OCI-LY3 (cell line): Measurements from ENCODE around the gene KCNC2.

Experiments used
- H2AFZ ChIP-seq: fragments of 200-600, 300-600 bp; shearing (Covaris generic); 2 replicates; pipeline ENCODE4 v1.6.0; 2014; ENCODE audit warnings: antibody characterized with exemption, low read depth, low read length
- H3K27ac ChIP-seq: fragments of 200-600, 300-600 bp; sonication (generic); 2 replicates; pipeline ENCODE4 v1.5.1; 2014; ENCODE audit warnings: mild to moderate bottlenecking, low read length, moderate library complexity, mixed read lengths
- H3K27me3 ChIP-seq: fragments of 200-600, 300-600 bp; sonication (generic); 2 replicates; pipeline ENCODE4 v1.6.1; 2014; ENCODE audit warnings: low read depth, low read length, mixed read lengths
- H3K36me3 ChIP-seq: fragments of 200-600, 300-600 bp; sonication (generic); replicated peaks from 2 replicates; pipeline ENCODE3; 2014; ENCODE audit warnings: low read depth, low read length, mixed read lengths
- H3K4me1 ChIP-seq: fragments of 300-600, 200-600 bp; sonication (generic); 2 replicates; pipeline ENCODE4 v1.6.1; 2014; ENCODE audit warnings: low read length, mixed read lengths
- H3K4me2 ChIP-seq: fragments of 200-600, 300-600 bp; sonication (generic); 2 replicates; pipeline ENCODE4 v1.6.1; 2014; ENCODE audit warnings: low read length, mixed read lengths
- H3K4me3 ChIP-seq: fragments of 300-600, 200-600 bp; sonication (generic); 2 replicates; pipeline ENCODE4 v1.5.1; 2014; ENCODE audit warnings: antibody characterized with exemption, mild to moderate bottlenecking, low read length, moderate library complexity
- H3K79me2 ChIP-seq: fragments of 300-600, 200-600 bp; shearing (Covaris generic); 2 replicates; pipeline ENCODE4 v1.6.1; 2014; ENCODE audit warnings: mild to moderate bottlenecking, low read length, mixed read lengths
- H3K9ac ChIP-seq: fragments of 300-600, 200-600 bp; shearing (Covaris generic); 2 replicates; pipeline ENCODE4 v1.6.0; 2014; ENCODE audit warnings: mild to moderate bottlenecking, low read length, moderate library complexity
- H3K9me3 ChIP-seq: fragments of 200-600, 300-600 bp; shearing (Covaris generic); 2 replicates; pipeline ENCODE4 v1.6.1; 2014; ENCODE audit warnings: low read length, mixed read lengths; ENCODE audit not compliant: insufficient read depth
- H4K20me1 ChIP-seq: fragments of 200-600, 300-600 bp; sonication (generic); 2 replicates; pipeline ENCODE4 v1.6.1; 2016; ENCODE audit warnings: low read length, mixed read lengths; ENCODE audit not compliant: insufficient read depth
- EZH2phosphoT487 ChIP-seq: fragments of 200-600 bp; shearing (Covaris generic); IDR thresholded peaks from 2 replicates; pipeline ENCODE4 v1.6.1; 2018; ENCODE audit warnings: antibody characterized with exemption, mixed run types, low read depth
- TF ChIP-seq, protein P1 (sequence below): fragments of 200-600, 300-600 bp; sonication (generic); IDR thresholded peaks from 2 replicates; pipeline ENCODE4 v1.5.1; 2014; ENCODE audit warnings: antibody characterized with exemption, low read length, low read depth

KCNC2 gene

DNA sequence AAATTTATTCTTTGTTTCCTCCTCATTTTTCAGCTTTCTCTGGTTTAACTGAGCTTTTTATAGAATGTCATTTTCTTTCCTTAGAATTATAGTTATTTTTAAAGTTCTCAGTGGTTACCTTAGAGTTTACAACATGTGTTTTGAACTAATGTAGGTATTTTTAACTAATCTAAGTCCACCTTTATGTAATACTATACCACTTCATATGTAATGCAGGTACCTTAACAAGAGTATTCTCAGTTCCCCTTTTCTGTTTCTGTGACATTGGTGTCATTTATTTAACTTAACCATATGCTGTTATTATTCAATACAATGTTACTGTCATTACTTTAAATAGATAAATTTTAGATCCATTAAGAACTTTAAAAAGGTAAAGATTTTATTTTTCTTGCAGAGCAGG is 30.3 kb upstream of the KCNC2 start:
- Histone ChIP-seq H3K4me1 (no peaks in the 10 kb centered on the region), H3K36me3 (no peaks in the 10 kb centered on the region), H3K4me2 (no peak overlapping the region), H4K20me1 (no peaks in the 10 kb centered on the region), H3K27ac (no peak overlapping the region), H3K9me3 (no peaks in the 10 kb centered on the region), H2AFZ (no peak overlapping the region), H3K9ac (no peak overlapping the region), H3K79me2 (no peaks in the 10 kb centered on the region), H3K27me3 (no peaks in the 10 kb centered on the region), H3K4me3 (no peak overlapping the region)
- no peak for TF ChIP-seq EZH2phosphoT487
- TF ChIP-seq, protein P1, sequence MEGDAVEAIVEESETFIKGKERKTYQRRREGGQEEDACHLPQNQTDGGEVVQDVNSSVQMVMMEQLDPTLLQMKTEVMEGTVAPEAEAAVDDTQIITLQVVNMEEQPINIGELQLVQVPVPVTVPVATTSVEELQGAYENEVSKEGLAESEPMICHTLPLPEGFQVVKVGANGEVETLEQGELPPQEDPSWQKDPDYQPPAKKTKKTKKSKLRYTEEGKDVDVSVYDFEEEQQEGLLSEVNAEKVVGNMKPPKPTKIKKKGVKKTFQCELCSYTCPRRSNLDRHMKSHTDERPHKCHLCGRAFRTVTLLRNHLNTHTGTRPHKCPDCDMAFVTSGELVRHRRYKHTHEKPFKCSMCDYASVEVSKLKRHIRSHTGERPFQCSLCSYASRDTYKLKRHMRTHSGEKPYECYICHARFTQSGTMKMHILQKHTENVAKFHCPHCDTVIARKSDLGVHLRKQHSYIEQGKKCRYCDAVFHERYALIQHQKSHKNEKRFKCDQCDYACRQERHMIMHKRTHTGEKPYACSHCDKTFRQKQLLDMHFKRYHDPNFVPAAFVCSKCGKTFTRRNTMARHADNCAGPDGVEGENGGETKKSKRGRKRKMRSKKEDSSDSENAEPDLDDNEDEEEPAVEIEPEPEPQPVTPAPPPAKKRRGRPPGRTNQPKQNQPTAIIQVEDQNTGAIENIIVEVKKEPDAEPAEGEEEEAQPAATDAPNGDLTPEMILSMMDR, result no peak

DNA sequence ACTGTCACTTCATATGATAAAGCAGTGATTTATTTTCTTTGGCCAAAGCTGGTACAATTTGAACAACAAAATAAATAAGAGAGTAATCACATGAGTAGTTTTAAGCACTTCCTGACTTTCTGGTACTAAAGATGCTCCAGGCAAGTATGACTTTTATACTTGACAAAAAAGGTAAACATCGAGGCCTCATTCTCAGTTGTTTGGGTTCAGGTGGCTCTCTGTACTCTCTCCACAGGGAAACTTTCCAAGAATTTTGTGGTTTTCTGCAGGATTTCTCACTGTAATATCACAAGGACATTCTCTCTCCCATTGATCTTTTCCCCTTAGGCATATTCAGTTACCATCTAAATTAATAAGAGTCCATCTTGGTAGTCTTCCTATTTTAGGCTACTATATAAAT is 26.6 kb upstream of the KCNC2 start:
- H3K36me3 ChIP-seq, result no peaks in the 10 kb centered on the region
- H3K27me3 ChIP-seq, result no peaks in the 10 kb centered on the region
- H3K9ac ChIP-seq, result no peak overlapping the region
- no peak overlapping the region; the same call in 1 of the 2 replicates for H2AFZ ChIP-seq
- no peaks in the 10 kb centered on the region for H3K4me1 ChIP-seq
- H3K9me3 ChIP-seq, result no peaks in the 10 kb centered on the region
- H3K79me2 ChIP-seq, result no peaks in the 10 kb centered on the region
- TF ChIP-seq, protein P1, result no peak
- no peak for TF ChIP-seq EZH2phosphoT487
- H3K27ac ChIP-seq, result no peak overlapping the region
- no peaks in the 10 kb centered on the region for H4K20me1 ChIP-seq
- no peak overlapping the region for H3K4me2 ChIP-seq
- H3K4me3 ChIP-seq, result no peak overlapping the region

DNA sequence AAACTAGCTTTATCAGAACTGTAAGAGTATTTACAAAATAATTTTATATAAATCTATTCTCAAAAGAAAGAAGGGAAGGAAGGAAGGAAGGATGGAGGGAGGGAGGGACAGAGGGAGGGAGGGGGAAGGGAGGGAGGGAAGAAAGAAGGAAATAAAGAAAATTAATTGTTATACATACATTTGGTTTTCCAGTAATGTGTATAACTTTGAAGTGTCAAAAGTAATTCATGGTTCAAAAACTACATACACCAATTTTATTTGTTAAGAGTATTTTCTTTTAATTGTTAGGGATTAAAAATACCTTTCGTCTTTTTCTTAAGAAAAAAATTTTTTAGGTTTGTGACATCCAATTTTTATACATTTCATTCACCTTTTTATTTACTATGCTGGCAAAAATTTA is 17.5 kb upstream of the KCNC2 start:
- Histone ChIP-seq H4K20me1 (no peaks in the 10 kb centered on the region), H3K27me3 (no peaks in the 10 kb centered on the region), H3K9ac (no peak overlapping the region), H3K36me3 (no peaks in the 10 kb centered on the region), H3K4me1 (no peaks in the 10 kb centered on the region), H3K4me3 (no peak overlapping the region), H3K27ac (no peak overlapping the region), H3K9me3 (peaks cover 4% of the 10 kb centered on the region; the same call in 1 of the 2 replicates), H3K4me2 (no peak overlapping the region), H2AFZ (no peak overlapping the region), H3K79me2 (no peaks in the 10 kb centered on the region)
- no peak for TF ChIP-seq EZH2phosphoT487
- TF ChIP-seq, protein P1, result no peak

DNA sequence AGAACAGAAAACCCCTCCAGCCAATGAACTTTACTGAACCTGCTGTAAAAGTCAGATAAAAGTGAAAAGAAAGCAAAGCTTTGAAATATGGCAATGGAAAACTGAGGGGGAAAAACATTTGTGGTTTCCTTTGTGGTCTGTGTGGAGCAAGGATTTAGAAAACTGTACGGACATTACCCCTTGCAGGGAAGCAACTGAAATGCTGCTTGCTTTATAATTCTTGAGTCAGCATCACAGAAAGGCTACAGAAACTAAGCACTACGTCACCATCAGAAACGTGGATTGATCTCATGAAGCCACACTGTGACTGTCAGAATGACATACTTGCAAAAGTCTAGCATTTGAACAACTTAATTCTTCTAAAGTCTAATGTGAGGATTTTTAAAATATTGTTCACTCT is 2.4 kb upstream of the KCNC2 start:
- Histone ChIP-seq H3K36me3 (no peaks in the 10 kb centered on the region), H3K4me2 (no peak overlapping the region)

More for the DNA sequence above, 2.4 kb upstream of the KCNC2 start:
- Histone ChIP-seq H2AFZ (no peak overlapping the region), H3K9ac (no peak overlapping the region), H3K27me3 (no peaks in the 10 kb centered on the region), H3K79me2 (no peaks in the 10 kb centered on the region), H4K20me1 (no peaks in the 10 kb centered on the region), H3K27ac (no peak overlapping the region), H3K9me3 (no peaks in the 10 kb centered on the region), H3K4me1 (no peaks in the 10 kb centered on the region), H3K4me3 (no peak overlapping the region)
- TF ChIP-seq, protein P1, result no peak
- no peak for TF ChIP-seq EZH2phosphoT487
